GM19025 (cell line): ENCODE results near the gene GGCT.

Experiments
- ATAC-seq: cut with Tn5 transposase; IDR thresholded peaks from one replicate; pipeline ENCODE4 v1.9.1; 2021; ENCODE audit warnings: mild to moderate bottlenecking, low read depth, moderate library complexity; ENCODE audit not compliant: unreplicated experiment

The GGCT gene

GRCh38 chr7:30465046-30465810 lies 39.4 kb downstream of the GGCT start:
- no peak for ATAC-seq

- peak; percentile 36 for ATAC-seq
Measured at GRCh38 chr7:30464231-30464671, 40.4 kb downstream of the GGCT start.

GRCh38 chr7:30463405-30464145 lies 41.1 kb downstream of the GGCT start:
- ATAC-seq: peak; percentile 69

GRCh38 chr7:30462179-30462578 lies 42.5 kb downstream of the GGCT start:
- no peak for ATAC-seq

GRCh38 chr7:30460246-30460633 lies 44.4 kb downstream of the GGCT start:
- ATAC-seq: no peak

GRCh38 chr7:30459591-30460245 lies 44.9 kb downstream of the GGCT start:
- ATAC-seq: no peak

- no peak for ATAC-seq
Measured at GRCh38 chr7:30458311-30458710, 46.3 kb downstream of the GGCT start.

- ATAC-seq: no peak
Measured at GRCh38 chr7:30453921-30454320, 50.7 kb downstream of the GGCT start.

GRCh38 chr7:30453016-30453415 lies 51.6 kb downstream of the GGCT start:
- ATAC-seq: no peak

GRCh38 chr7:30452280-30452930 lies 52.2 kb downstream of the GGCT start:
- ATAC-seq: no peak

- no peak for ATAC-seq
Measured at GRCh38 chr7:30451539-30452279, 52.9 kb downstream of the GGCT start.

GRCh38 chr7:30450983-30451497 lies 53.6 kb downstream of the GGCT start:
- ATAC-seq: no peak

GRCh38 chr7:30450240-30450982 lies 54.2 kb downstream of the GGCT start:
- no peak for ATAC-seq

- no peak for ATAC-seq
Measured at GRCh38 chr7:30448461-30449189, 56.0 kb downstream of the GGCT start.

GRCh38 chr7:30447466-30447865 lies 57.2 kb downstream of the GGCT start:
- no peak for ATAC-seq
